K562 (cell line): Measurements from ENCODE around the gene HFE. TPM values are rescaled to one million over a fixed set of nuclear protein-coding genes. Genes with fewer than 3 reads are reported as not detected.

Source experiments
- CEBPZ ChIP-seq: fragments of 150-350 bp; IDR thresholded peaks from 2 replicates; pipeline ENCODE4 v1.6.1; 2014; ENCODE audit warnings: low read depth, mild to moderate bottlenecking, low read length, borderline replicate concordance
- CXXC5 ChIP-seq: fragments of 250-450 bp; sonication (Bioruptor Pico); IDR thresholded peaks from 2 replicates; pipeline ENCODE4 v1.8.0; 2022; ENCODE audit warnings: inconsistent platforms, mild to moderate bottlenecking, moderate library complexity
- FOXJ2 ChIP-seq: fragments of 200-800 bp; sonication (Bioruptor generic); IDR thresholded peaks from 2 replicates; pipeline ENCODE4 v1.6.1; 2016; ENCODE audit warnings: missing genetic modification characterization, missing compliant biosample characterization
- MAFF ChIP-seq: IDR thresholded peaks from 2 replicates; pipeline ENCODE4 v1.6.1; 2012; ENCODE audit warnings: low read length, improper control_type of control experiment
- RHOXF2B ChIP-seq: fragments of 250-450 bp; sonication (Bioruptor Pico); conservative IDR thresholded peaks from 2 replicates; pipeline ENCODE4 v1.5.1; 2021
- SMC3 ChIP-seq: conservative IDR thresholded peaks from 2 replicates; pipeline ENCODE4 v1.6.1; 2011; ENCODE audit warnings: low read depth, low read length, improper control_type of control experiment; ENCODE audit not compliant: insufficient read depth
- TAL1 ChIP-seq: fragments of 450-650 bp; IDR thresholded peaks from 2 replicates; pipeline ENCODE4 v1.6.1; 2016; ENCODE audit warnings: mild to moderate bottlenecking
- XRCC4 ChIP-seq: IDR thresholded peaks from one replicate; pipeline ENCODE4 v1.6.1; 2011; ENCODE audit not compliant: insufficient read depth, insufficient read length; ENCODE audit errors: extremely low read depth
- ZBTB5 ChIP-seq: fragments of 450-650 bp; IDR thresholded peaks from 2 replicates; pipeline ENCODE4 v1.6.1; 2017; ENCODE audit warnings: antibody characterized with exemption
- ZEB2 ChIP-seq: fragments of 450-650 bp; IDR thresholded peaks from 2 replicates; pipeline ENCODE4 v1.6.1; 2016
- ZNF24 ChIP-seq: fragments of 450-650 bp; IDR thresholded peaks from 2 replicates; pipeline ENCODE4 v1.6.1; 2016
- polyA plus RNA-seq, 8 experiments: library from polyadenylated mRNA; depleted of rRNA in 4 of 8; stranded (reverse) in 5 of 8; unstranded in 3 of 8; fragments of >200 nt; fragmentation: Nextera tagmentation in 2 of 8; fragmentation: Illumina TruSeq in 1 of 8; extraction: Ambion mirVana in 2 of 8; extraction: Trizol in 1 of 8; gene quantifications; 2 replicates each; pipeline versions ENCODE4 v1.2.1 to v1.2.3, GENCODE V29; 2011 to 2014; ENCODE audit warnings: inconsistent platforms in 1 of 8, missing spikeins in 1 of 8
- total RNA-seq, 7 experiments: library from RNA; depleted of rRNA in 6 of 7; stranded (reverse); fragments of >200 nt in 6 of 7; fragmentation: Illumina TruSeq in 2 of 7; extraction: Trizol in 2 of 7; gene quantifications; 2 replicates each; pipeline versions ENCODE4 v1.2.1 to v1.2.3, GENCODE V29; 2011 to 2021; ENCODE audit warnings: low replicate concordance in 1 of 7
- TF ChIP-seq, protein P1 (sequence below): sonication (generic); formaldehyde crosslinking; IDR thresholded peaks from 2 replicates; pipeline ENCODE4 v1.8.0; 2022; ENCODE audit warnings: missing genetic modification reagents, mild to moderate bottlenecking, moderate library complexity, borderline replicate concordance
- TF ChIP-seq, protein P2 (sequence below): fragments of 200-800 bp; sonication (Bioruptor generic); IDR thresholded peaks from 2 replicates; pipeline ENCODE4 v1.6.1; 2017; ENCODE audit warnings: missing genetic modification characterization, missing compliant biosample characterization
- TF ChIP-seq, protein P3 (sequence below), 2 experiments: IDR thresholded peaks; 2 replicates each; pipeline ENCODE4 v1.6.1; 2011; ENCODE audit warnings: borderline replicate concordance in 1 of 2, control low read depth in 1 of 2, low read depth in 1 of 2, low read length in 1 of 2, mild to moderate bottlenecking in 1 of 2, mixed read lengths in 1 of 2, moderate library complexity in 1 of 2; ENCODE audit not compliant: insufficient read depth in 1 of 2, insufficient read length in 1 of 2, poor library complexity in 1 of 2, severe bottlenecking in 1 of 2; ENCODE audit errors: extremely low read depth in 1 of 2

Gene HFE
- total and polyA plus RNA-seq, 9 of the 15 experiments (the other 6 are each of a cell fraction or from before 2014, with no cell fraction given), result 0.14 to 1.2 (median 0.76) TPM

GRCh38 chr6:26054781-26055718 lies 32.2 kb upstream of the HFE start (continued):
- TF ChIP-seq ZEB2 (peak; percentile 62; the same call in 1 of the 2 replicates), ZBTB5 (peak; percentile 43; the same call in 1 of the 2 replicates), SMC3 (0 out of 2 replicates have a peak, but pooled peaks have one; percentile 3), CEBPZ (no peak; the same call in none of the 2 replicates), CXXC5 (CRISPR knock-in tag) (peak; percentile 60; the same call in 1 of the 2 replicates), RHOXF2B (CRISPR knock-in tag) (peak; percentile 20; the same call in 1 of the 2 replicates), MAFF (peak; percentile 28; the same call in 1 of the 2 replicates), TAL1 (no peak), XRCC4 (no peak), ZNF24 (peak; percentile 68; the same call in 1 of the 2 replicates), FOXJ2 (peak; percentile 13; the same call in 1 of the 2 replicates)
- TF ChIP-seq, protein P1, sequence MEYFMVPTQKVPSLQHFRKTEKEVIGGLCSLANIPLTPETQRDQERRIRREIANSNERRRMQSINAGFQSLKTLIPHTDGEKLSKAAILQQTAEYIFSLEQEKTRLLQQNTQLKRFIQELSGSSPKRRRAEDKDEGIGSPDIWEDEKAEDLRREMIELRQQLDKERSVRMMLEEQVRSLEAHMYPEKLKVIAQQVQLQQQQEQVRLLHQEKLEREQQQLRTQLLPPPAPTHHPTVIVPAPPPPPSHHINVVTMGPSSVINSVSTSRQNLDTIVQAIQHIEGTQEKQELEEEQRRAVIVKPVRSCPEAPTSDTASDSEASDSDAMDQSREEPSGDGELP, result peak; percentile 49
- TF ChIP-seq, protein P2, sequence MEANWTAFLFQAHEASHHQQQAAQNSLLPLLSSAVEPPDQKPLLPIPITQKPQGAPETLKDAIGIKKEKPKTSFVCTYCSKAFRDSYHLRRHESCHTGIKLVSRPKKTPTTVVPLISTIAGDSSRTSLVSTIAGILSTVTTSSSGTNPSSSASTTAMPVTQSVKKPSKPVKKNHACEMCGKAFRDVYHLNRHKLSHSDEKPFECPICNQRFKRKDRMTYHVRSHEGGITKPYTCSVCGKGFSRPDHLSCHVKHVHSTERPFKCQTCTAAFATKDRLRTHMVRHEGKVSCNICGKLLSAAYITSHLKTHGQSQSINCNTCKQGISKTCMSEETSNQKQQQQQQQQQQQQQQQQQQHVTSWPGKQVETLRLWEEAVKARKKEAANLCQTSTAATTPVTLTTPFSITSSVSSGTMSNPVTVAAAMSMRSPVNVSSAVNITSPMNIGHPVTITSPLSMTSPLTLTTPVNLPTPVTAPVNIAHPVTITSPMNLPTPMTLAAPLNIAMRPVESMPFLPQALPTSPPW (CRISPR knock-in tag), result peak; percentile 45
- TF ChIP-seq, protein P3, sequence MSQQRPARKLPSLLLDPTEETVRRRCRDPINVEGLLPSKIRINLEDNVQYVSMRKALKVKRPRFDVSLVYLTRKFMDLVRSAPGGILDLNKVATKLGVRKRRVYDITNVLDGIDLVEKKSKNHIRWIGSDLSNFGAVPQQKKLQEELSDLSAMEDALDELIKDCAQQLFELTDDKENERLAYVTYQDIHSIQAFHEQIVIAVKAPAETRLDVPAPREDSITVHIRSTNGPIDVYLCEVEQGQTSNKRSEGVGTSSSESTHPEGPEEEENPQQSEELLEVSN (IDR thresholded peaks at IDR 0.05; ENCODE audit: borderline replicate concordance in 1 of 2, extremely low read depth in 1 of 2, insufficient read depth in 1 of 2, insufficient read length in 1 of 2, low read depth in 1 of 2, low read length in 1 of 2, poor library complexity in 1 of 2, severe bottlenecking in 1 of 2), result no peak
